NCI-H2107 treated with DMSO at 0.1 percent for 48 hours (cell line): ENCODE results near the gene GHITM.
"Not testable (repeated sequence)": the region's sequence is repeated elsewhere in the genome, so short reads cannot be mapped to it uniquely, and the experiment has no call there.

ENCODE experiments used
- DNase-seq: peaks from one replicate; lab custom pipeline; 2025; ENCODE audit not compliant: unreplicated experiment; lab: John Stamatoyannopoulos, UW

Gene GHITM

DNA sequence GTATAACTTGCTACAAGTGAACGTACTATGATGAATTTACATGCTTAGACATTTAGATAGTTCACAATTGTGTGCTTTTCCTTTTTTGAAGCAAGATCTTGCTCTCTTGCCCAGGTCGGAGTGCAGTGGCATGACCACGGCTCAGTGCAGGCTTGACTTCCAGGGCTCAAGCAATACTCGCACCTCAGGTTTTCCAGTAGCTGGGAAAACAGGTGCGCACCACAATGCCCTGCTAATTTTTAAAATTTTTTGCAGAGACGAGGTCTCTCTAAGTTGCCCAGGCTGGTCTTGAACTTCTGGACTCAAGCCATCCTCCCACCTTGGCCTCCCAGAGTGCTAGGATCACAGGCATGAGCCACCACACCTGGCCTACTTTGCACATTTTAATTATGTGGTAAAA, 36.1 kb downstream of the GHITM start:
- no peak for DNase-seq

DNA sequence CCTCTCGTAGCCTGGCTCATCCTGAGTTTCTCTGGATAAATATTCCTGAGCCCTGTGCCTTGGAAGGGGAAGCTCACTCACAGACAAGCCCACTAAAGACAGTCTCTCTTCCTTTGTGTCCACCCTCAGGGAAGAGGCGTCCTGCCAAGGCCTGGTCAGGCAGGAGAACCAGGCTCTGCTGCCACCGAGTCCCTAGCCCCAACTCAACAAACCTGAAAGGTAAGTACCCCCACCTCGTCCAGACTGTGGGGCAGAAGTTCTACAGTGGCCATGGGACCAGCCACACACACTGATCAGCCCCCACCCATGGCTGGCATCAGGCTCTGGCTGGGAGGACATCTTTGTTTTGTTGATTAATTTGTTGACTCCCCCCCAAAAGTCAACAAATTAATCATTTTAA, 37.0 kb downstream of the GHITM start:
- DNase-seq: no peak

- no peak for DNase-seq
Measured at GRCh38 chr10:84176836-84177474, 37.6 kb downstream of the GHITM start.

DNA sequence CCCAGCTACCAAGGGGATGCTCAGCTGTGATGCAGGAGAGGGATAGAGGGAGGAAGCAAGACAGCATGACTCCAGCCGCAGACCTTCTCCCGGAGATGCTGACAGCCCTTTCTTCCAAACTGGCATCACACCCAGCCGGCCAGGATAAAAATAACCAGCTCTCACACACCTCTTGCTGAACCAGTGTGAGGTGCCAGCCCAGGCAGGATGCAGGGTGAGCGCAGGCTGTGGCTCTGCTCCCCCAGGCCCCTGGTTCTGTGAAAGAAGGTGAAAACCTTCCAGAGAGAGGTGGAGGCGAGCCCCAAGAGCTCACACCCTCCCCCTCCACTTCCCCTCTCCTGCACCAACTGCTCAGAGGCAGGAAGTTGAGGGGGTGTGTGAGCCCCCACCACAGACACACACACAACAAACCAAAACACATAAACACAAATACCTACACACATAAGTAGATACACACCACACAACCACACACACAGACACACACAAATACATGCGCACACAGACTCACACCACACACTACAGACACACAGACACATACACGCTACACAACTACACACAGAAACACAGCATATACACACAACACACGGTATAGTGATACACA, 38.3 kb downstream of the GHITM start:
- no peak for DNase-seq

- DNase-seq: no peak
Measured at GRCh38 chr10:84178160-84178609, 38.9 kb downstream of the GHITM start.

DNA sequence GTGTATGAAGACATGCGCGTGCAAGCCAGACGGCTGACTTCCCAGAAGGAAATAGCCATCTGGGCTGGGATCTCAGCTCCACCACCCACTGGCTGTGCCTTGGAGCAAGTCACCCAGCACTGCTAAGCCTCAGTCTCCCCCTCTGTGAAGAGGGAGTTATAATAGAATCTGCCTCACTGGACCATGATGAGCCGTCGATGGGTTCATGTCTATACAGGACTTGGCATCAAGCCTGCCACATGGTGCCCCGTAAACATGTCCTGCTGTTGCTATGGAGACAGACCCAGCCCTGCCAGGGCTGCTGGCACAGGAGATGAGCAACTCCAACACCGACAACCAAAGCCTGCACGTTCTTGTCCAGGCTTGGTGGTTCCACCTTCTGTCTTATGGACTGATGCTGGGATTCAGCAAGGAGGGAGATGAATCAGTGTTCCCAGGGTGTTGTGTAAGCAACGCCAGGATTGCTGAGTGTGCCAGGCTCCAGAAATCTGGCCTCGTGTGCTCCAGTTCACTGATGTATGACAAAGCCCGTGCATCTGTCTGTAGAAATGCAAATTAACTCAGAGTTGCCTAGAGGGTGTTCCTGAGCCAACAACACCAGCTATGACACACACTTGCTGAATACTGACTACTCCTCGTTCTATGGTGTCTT, 39.9 kb downstream of the GHITM start:
- DNase-seq: no peak

- not testable (repeated sequence) for DNase-seq
Measured at GRCh38 chr10:84180386-84180785, 41.1 kb downstream of the GHITM start.

DNA sequence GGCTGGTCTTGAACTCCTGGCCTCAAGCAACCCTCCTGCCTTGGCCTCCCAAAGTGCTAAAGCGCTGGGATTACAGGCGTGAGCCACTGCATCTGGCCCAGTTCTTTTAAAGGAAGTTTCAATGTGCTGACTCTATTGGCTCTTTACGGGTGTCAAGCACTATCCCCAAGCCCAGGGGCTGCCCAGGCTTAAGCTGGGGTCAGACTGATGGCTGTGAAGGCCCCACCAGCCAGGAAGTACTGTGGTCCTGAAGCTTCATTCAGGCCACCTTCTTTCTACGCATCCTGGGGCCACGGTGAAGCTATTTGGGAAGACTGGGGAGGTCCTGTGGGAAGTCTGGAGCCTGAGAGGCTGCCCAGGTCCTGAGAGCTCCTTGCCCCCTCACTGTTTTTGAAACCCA, 42.3 kb downstream of the GHITM start:
- DNase-seq: no peak

- no peak for DNase-seq
Measured at GRCh38 chr10:84184517-84184916, 45.2 kb downstream of the GHITM start.

DNA sequence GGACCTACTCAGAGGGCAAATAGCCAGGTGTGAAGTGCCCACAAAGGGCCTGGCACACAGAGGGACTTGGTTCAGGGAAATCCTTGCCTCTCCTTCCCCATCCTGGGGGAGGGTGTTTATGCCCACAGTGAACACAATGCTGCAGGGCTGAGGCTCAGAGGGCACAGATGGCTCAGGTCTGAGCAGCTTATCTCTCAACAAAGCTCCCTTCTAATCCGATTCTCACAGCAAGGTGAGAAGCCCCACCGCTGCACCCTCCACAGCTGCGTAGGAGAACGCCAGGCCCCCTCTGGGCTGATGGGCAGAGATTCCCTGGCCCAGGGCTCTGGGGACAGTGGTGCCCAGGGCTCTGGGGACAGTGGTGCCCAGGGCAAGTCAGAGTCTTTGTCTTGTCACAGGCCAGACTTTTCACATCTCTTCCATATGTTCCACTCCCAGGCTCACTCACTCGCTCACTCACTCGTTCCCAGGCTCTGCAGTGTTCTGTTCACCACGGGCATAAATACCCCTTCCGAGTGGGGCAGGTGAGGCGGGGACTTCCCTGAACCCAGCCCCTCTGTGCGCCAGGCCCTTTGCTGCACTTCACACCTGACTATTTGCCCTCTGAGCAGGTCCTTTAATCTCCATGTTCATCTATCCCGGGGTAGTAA, 46.3 kb downstream of the GHITM start:
- DNase-seq: no peak

GRCh38 chr10:84188815-84189214, 49.5 kb downstream of the GHITM start:
- no peak for DNase-seq

DNA sequence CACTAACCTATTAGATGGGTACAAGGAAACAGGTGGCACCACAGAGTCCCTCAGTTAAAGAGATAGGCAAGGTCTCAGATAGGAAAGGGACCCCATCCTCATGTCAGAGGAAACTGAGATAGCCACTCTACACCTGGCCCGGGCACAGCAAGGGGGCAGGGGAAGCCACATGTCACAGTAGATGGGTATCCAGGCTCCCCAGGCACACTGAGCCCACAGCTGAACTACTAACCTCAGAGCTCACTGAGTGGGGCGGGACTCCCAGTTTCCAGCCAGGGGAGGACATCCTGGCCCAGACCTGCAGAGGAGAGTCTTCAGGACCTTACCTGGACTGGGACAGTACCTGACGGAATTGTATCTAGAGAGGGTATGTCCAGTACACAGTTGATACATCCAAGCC, 51.3 kb downstream of the GHITM start:
- DNase-seq: no peak

DNA sequence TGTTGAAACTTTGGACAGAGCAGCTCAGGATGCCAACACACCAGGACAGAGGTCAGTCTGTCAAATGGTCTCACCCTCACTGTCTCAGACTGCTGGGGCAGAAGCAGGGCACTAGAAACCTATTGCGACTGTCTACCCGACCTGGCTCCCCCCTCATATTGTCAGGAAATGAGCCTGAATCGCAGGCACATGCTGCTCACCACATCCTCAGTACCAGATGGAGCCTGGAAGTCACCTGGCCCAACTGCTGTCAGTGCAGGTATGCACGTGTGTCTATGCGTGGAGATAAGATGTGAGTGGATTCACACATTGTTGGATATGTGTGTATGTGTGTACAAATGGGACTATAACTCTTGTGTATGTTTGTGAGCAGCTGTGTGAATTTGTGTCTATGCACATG, 51.8 kb downstream of the GHITM start:
- DNase-seq: no peak

GRCh38 chr10:84193327-84193726, 54.0 kb downstream of the GHITM start:
- DNase-seq: no peak

GRCh38 chr10:84193846-84194423, 54.6 kb downstream of the GHITM start:
- no peak for DNase-seq

DNA sequence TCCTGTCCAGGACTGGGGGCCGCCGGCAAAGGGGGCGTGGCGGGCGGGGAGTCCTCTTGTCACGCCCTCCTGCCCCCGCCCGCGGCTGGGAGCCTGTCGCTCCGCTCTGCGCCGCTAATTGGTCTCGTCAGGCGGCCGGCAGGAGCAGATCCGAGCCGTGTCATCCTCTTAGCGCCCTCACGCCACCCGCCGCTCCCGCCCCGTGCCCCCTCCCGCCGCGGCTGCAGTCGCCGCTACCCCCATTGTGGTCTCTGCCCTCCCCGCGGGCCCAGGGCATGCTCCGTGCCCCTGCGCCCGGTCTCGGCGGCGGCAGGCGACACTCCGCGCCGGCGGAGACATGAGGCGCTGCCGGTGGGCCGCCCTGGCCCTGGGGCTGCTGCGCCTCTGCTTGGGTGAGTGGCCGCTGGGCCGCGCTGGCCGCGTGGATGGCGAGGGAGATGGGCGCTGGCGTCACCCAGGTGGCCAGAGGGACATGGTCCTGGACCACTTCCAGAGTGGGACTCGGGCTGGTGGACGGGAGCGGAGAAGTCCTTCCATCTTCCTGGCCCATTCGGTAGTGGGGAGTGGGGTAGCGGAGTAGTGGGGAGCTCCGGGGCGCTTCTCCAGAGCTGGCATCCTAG, 55.2 kb downstream of the GHITM start, which contains the start of gene CDHR1:
Gene CDHR1 (plus strand): TSS at position 114 of the 620 bp plus-strand sequence. CDS start 224 bp downstream, at position 338.
- DNase-seq: no peak

- DNase-seq: no peak
Measured at GRCh38 chr10:84195044-84195830, 55.9 kb downstream of the GHITM start.

- DNase-seq: peak; percentile 22
Measured at GRCh38 chr10:84196083-84196482, 56.8 kb downstream of the GHITM start.

GRCh38 chr10:84196941-84197340, 57.6 kb downstream of the GHITM start:
- no peak for DNase-seq

DNA sequence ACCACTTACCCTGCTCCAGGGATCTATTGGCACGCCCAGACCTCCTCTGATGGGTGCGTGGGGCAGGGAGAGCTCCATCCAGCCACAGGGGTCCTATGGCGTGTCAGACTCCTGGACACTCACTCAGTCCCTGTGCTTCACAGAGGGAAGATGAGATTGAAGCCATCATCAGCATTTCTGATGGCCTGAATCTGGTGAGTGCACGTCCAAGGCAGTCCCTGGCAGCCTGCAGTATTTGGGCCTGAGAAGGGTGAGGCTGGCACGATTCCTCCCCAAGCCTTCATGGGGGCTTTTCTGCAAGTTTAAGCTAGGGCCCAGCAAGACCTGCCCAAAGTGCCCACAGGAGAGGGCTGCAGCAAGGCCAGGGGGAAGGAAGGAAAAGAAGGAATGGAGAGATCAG, 58.3 kb downstream of the GHITM start:
- DNase-seq: no peak
